Activated CD4-positive, alpha-beta T cell treated with anti-CD3 and anti-CD28 coated beads, Interleukin-2, amount 10 ng/mL, durations not matched to agents 24 days and 14 days (primary cell): ENCODE data around the gene DIPK1A. TPM values are rescaled to one million over a fixed set of nuclear protein-coding genes. Genes with fewer than 3 reads are reported as not detected.
"Not testable (repeated sequence)": the region's sequence is repeated elsewhere in the genome, so short reads cannot be mapped to it uniquely, and the experiment has no call there.

Experiments used
- DNase-seq: peaks from one replicate; pipeline ENCODE4 v3.0.0; 2022
- H3K27ac Mint-ChIP-seq: one replicate; pipeline ENCODE4 v1.8.0; 2022; ENCODE audit warnings: mild to moderate bottlenecking, mixed read lengths
- H3K27me3 Mint-ChIP-seq: one replicate; pipeline ENCODE4 v1.8.0; 2022; ENCODE audit warnings: mixed read lengths
- H3K36me3 Mint-ChIP-seq: one replicate; pipeline ENCODE4 v1.8.0; 2022; ENCODE audit warnings: low read depth, mild to moderate bottlenecking, mixed read lengths
- H3K4me1 Mint-ChIP-seq: one replicate; pipeline ENCODE4 v1.8.0; 2021; ENCODE audit warnings: mixed read lengths
- H3K4me3 Mint-ChIP-seq: one replicate; pipeline ENCODE4 v1.8.0; 2022; ENCODE audit warnings: mild to moderate bottlenecking, moderate library complexity, mixed read lengths
- H3K9me3 Mint-ChIP-seq: one replicate; pipeline ENCODE4 v1.8.0; 2021; ENCODE audit warnings: mixed read lengths
- intact Hi-C: fragments of 100-400 bp; cut with micrococcal nuclease; formaldehyde crosslinking; loops from one replicate; pipeline ENCODE4 v1.15.1; 2023
- total RNA-seq: library from RNA; stranded (reverse); gene quantifications from 2 replicates; pipeline ENCODE4 v1.2.3, GENCODE V29; 2022

Gene DIPK1A
- total RNA-seq, 1 donor from 2014 or later: 19.7 TPM

DNA sequence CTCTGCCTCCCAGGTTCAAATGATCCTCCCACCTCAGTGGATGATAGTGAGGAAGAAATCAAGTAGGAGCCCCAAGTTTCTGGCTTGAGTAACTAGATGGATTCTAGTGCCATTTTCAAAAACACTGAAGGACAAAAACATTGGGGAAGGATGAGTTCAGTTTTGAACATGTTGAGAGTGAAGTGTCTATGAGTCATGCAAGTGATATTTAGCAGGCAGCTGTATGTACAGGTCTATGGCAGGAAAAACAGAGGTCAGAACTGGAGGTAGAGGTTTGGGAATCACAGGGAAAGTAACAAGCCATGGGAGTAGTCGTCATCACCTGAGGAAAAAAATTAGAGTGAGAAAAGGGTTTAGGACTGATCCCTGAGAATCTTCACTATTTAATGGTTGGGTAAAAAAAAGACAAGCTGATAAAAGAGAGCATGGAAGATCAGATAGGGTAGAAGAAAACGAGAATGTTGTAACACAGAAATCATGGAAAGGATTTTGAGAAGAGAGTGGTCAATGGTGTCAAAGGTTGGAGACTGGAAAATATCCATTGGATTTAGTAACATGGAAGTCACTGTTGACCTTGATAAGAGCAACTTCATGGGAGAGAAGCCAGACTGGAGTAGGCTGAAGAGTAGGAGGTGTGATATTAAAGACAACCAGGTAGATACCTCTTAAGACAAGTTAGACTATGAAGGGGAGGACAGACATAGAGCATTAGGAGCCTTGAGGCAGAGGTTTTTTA, 53.1 kb downstream of the DIPK1A start:
- Mint-ChIP-seq H3K4me1 (peaks cover 38% of the 10 kb centered on the region), H3K27me3 (no peaks in the 10 kb centered on the region), H3K36me3 (peaks cover 41% of the 10 kb centered on the region), H3K9me3 (no peaks in the 10 kb centered on the region), H3K4me3 (no peak overlapping the region), H3K27ac (peak overlapping the region; percentile 7)
- no peak for DNase-seq
- intact Hi-C loops: loop anchor here (5.0 kb wide), 1 partner anchor 44 kb away; no protein-coding TSS in a partner anchor

DNA sequence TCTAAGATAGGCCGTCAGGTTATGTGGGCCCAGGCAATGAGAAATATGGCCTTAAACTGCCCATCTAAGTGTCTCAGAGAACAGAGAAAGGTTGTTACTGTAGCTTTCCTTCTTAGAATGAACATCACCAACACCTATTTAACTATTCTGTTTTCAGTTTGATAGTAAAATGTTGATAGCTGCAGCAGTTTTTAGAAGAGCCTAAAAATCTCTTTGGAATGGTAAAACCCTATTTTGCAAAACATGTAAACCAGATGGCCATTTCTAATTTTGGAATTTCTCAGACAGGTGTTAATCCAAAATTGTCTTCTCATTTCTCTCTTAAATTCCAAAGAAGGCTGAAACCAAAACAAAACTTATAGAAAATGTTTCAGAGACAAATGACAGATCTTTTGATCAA, 57.5 kb downstream of the DIPK1A start:
- Mint-ChIP-seq H3K4me3 (peak overlapping the region; percentile 60), H3K27ac (peak overlapping the region; percentile 59), H3K36me3 (peaks cover 58% of the 10 kb centered on the region), H3K4me1 (peaks cover 33% of the 10 kb centered on the region), H3K27me3 (no peaks in the 10 kb centered on the region), H3K9me3 (peaks cover 6% of the 10 kb centered on the region)
- intact Hi-C loops: no loop called here
- DNase-seq: no peak

DNA sequence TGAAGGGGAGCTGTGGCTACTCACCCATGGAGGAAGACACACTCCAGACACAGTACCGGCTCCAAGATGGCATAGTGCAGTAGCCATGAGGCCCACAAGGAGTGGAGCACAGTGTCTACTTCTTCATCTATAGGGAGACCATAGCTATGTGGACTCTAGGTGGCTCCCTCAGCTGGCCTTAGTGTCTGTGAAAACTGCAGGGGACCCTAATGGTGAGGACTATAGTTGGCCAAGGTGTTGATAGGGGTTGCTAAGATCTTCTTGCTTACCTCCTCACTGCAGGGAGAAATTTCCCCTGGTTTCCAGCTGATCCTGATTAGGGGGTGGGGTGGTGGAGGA, 58.9 kb downstream of the DIPK1A start:
- DNase-seq: no peak
- no peak overlapping the region for H3K27ac Mint-ChIP-seq
- H3K27me3 Mint-ChIP-seq: no peaks in the 10 kb centered on the region
- intact Hi-C loops: no loop called here
- peaks cover 24% of the 10 kb centered on the region for H3K4me1 Mint-ChIP-seq
- peaks cover 6% of the 10 kb centered on the region for H3K9me3 Mint-ChIP-seq
- H3K36me3 Mint-ChIP-seq: peaks cover 53% of the 10 kb centered on the region
- no peak overlapping the region for H3K4me3 Mint-ChIP-seq

DNA sequence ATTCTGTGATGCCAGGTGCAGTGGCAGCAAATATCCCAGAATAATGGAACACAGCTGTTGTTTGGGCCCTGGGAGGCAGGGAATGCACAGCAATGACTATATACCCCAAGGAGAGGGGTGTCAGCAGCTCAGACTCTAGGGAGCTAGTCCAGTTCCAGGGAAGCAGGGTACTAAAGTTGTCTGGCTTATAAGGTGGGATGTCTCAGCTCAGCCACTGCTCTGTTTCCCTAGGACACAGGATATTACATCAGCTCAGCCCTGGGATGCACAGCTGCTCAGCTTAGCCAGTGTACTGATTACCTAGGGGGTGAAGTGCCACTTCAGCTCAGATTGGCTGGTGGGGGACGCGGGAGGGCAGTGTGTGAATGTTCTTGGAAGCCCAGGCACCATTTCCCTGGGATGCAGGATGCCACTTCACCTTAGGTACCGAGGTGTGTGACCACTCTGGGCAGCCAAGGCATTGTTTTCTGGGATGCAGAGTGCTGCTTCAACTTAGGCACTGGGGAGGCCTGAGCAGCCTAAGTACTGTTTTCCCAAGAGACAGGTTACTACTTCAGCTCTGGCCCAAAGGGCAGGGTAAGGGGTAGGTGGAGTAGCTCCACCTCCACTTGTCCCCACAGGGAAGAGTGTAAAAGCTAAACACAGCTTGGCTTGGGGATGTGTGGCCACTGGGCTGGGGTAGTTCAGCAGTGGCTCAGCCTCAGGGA, 59.4 kb downstream of the DIPK1A start:
- peaks cover 6% of the 10 kb centered on the region for H3K9me3 Mint-ChIP-seq
- intact Hi-C loops: no loop called here

DNA sequence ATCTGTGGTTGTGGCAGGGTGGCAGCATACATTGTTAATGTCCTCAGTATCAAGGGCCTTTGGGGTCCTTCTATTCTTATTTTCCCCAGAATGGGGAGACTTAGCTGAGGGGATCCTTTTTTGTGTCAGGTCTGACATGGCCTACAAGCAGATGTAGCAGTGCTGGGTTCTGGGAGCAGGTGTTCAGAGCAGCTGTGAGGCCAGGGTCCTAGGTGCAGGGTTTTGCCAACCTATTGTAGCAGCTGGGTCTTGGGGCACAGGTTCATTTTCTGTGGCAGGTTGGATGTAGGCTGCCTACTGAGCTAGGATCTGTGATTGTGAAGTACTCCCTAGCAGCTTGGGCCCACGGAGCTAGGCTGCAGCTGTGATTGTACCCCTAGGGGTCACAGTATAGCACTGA, 60.1 kb downstream of the DIPK1A start:
- peaks cover 50% of the 10 kb centered on the region for H3K36me3 Mint-ChIP-seq
- intact Hi-C loops: no loop called here
- peaks cover 24% of the 10 kb centered on the region for H3K4me1 Mint-ChIP-seq
- H3K27ac Mint-ChIP-seq: no peak overlapping the region
- H3K27me3 Mint-ChIP-seq: no peaks in the 10 kb centered on the region
- no peak overlapping the region for H3K4me3 Mint-ChIP-seq
- DNase-seq: no peak
- H3K9me3 Mint-ChIP-seq: peaks cover 6% of the 10 kb centered on the region

More for the DNA sequence above, 59.4 kb downstream of the DIPK1A start:
- Mint-ChIP-seq H3K27ac (no peak overlapping the region), H3K36me3 (peaks cover 53% of the 10 kb centered on the region), H3K27me3 (no peaks in the 10 kb centered on the region), H3K4me1 (peaks cover 24% of the 10 kb centered on the region), H3K4me3 (no peak overlapping the region)
- DNase-seq: no peak

DNA sequence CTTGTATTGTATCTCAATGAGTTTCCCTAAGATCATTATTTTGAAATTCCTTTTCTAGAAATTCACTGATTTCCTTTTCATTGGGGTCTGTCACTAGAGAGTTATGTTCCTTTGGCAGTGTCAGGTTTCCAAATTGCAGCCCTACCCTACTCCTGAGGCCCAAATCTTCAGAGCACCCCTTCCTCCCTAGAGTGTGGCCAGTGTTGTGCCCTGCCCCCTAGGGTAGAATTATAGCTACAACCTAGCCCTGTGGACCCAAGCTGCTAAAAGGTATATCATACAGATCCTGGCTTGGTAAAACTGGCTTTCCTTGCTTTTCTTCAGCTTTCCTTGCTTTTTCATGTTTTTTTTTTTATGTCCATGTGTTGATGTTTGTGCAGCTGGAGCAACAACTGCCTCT, 60.7 kb downstream of the DIPK1A start:
- intact Hi-C loops: no loop called here
- H3K27me3 Mint-ChIP-seq: no peaks in the 10 kb centered on the region
- H3K4me3 Mint-ChIP-seq: no peak overlapping the region
- no peak for DNase-seq
- peak overlapping the region; percentile 13 for H3K27ac Mint-ChIP-seq
- peaks cover 23% of the 10 kb centered on the region for H3K4me1 Mint-ChIP-seq
- peaks cover 6% of the 10 kb centered on the region for H3K9me3 Mint-ChIP-seq
- H3K36me3 Mint-ChIP-seq: peaks cover 45% of the 10 kb centered on the region

DNA sequence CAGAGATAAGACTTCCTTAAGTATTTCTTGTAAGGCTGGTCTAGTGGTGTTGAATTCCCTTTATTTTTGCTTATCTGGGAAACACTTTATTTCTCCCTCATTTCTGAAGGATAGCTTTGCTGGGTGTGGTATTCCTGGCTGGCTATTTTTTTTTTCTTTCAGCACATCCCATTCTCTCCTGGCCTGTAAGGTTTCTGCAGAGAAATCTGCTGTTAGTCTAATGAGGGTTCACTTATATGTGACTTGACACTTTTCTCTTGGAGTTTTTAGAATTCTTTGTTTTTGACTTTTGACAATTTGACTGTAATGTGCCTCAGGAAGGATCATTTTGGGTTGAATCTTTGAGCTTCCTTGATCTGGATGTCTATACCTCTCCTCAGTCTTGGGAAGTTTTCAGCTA, 61.5 kb downstream of the DIPK1A start:
- no peak for DNase-seq
- H3K4me1 Mint-ChIP-seq: peaks cover 15% of the 10 kb centered on the region
- H3K27ac Mint-ChIP-seq: no peak overlapping the region
- no peaks in the 10 kb centered on the region for H3K27me3 Mint-ChIP-seq
- intact Hi-C loops: no loop called here
- no peak overlapping the region for H3K4me3 Mint-ChIP-seq
- peaks cover 38% of the 10 kb centered on the region for H3K36me3 Mint-ChIP-seq
- peaks cover 6% of the 10 kb centered on the region for H3K9me3 Mint-ChIP-seq

DNA sequence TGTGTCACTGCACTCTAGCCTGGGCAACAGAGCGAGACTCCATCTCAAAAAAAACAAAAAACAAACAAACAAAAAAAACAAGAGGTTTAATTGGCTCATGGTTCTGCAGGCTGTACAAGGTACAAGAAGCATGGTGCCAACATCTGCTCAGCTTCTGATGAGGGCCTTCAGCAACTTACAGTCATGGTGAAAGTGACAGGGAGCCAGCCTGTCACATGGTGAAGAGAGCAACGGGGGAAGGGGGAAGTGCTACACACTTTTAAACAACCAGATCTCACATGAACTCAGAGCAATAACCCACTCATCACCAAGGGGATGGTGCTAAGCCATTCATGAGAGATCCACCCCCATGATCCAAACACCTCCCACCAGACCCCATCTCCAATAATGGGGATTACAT, 63.2 kb downstream of the DIPK1A start:
- H3K27me3 Mint-ChIP-seq, H3K27ac Mint-ChIP-seq, H3K4me1 Mint-ChIP-seq: not testable (repeated sequence)

DNA sequence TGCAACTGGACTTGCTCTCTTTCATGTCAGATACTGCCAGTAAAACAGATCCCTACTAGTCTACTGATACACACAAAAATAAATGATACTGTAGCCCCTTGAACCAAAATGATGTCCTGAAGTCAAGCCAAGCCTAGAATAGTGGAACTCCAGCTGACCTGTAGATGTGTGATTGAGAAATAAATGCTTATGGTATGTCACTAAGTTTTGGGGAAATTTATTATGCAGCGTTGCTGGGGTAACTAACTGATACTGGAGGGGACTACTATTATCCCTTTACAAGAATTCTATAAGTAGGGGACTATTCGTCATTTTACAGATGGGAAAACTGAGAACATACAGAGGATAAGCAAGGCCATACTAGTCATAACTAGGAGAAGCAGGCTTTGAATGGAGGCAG, 73.8 kb downstream of the DIPK1A start:
- intact Hi-C loops: loop anchor here (5.0 kb wide), 2 partner anchors 40 to 55 kb away; no protein-coding TSS in a partner anchor
- peaks cover 4% of the 10 kb centered on the region for H3K9me3 Mint-ChIP-seq
- H3K4me1 Mint-ChIP-seq: peaks cover 12% of the 10 kb centered on the region
- DNase-seq: no peak
- H3K27me3 Mint-ChIP-seq: no peaks in the 10 kb centered on the region
- H3K27ac Mint-ChIP-seq: no peak overlapping the region
- peaks cover 6% of the 10 kb centered on the region for H3K36me3 Mint-ChIP-seq
- H3K4me3 Mint-ChIP-seq: no peak overlapping the region

More for the DNA sequence above, 63.2 kb downstream of the DIPK1A start:
- peaks cover 35% of the 10 kb centered on the region for H3K36me3 Mint-ChIP-seq
- intact Hi-C loops, DNase-seq, H3K4me3 Mint-ChIP-seq, H3K9me3 Mint-ChIP-seq: not testable (repeated sequence)

DNA sequence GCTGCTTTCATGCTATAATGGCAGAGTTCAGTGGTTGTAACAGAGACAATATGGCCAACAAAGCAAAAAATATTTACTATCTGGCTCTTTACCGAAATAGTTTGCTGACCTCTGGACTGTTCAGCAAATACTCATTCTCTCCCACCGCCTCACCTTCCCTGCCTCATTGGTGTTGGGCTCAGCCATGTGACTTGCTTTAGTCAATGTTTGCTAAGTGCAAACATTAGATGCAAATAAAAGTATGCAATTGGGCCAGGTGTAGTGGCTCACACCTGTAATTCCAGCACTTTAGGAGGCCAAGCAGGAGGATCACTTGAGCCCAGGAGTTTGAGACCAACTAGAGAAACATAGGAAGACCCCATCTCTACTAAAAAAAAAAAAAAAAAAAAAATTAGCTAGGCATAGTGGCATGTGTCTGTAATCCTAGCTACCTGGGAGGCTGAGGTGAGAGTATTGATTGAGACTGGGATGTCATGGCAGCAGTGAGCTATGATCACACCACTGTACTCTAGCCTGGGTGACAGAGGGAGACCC, 74.3 kb downstream of the DIPK1A start:
- Mint-ChIP-seq H3K9me3 (peaks cover 4% of the 10 kb centered on the region), H3K27me3 (no peaks in the 10 kb centered on the region), H3K4me3 (no peak overlapping the region), H3K4me1 (peaks cover 13% of the 10 kb centered on the region), H3K36me3 (peaks cover 8% of the 10 kb centered on the region), H3K27ac (no peak overlapping the region)
- no peak for DNase-seq
- intact Hi-C loops: loop anchor here (5.0 kb wide), 2 partner anchors 40 to 55 kb away; no protein-coding TSS in a partner anchor

DNA sequence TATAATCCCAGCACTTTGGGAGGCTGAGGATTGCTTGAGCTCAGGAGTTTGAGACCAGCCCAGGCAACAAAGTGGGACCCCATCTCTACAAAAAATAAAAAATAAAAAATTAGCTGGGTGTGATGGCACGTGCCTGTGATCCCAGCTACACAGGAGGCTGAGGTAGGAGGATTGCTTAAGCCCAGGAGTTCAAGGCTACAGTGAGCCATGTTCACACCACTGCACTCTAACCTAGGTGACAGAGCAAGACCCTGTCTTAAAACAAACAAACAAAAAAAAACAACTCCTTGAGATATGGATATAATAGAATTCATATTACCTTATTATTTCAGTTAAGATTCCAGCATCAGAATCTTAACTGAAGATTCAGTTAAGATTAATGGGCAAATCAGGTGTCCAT, 77.1 kb downstream of the DIPK1A start:
- Mint-ChIP-seq H3K9me3 (peaks cover under 1% of the 10 kb centered on the region), H3K27me3 (no peaks in the 10 kb centered on the region), H3K27ac (no peak overlapping the region), H3K4me1 (peaks cover 18% of the 10 kb centered on the region), H3K36me3 (peaks cover 2% of the 10 kb centered on the region), H3K4me3 (no peak overlapping the region)
- DNase-seq: no peak
- intact Hi-C loops: no loop called here

DNA sequence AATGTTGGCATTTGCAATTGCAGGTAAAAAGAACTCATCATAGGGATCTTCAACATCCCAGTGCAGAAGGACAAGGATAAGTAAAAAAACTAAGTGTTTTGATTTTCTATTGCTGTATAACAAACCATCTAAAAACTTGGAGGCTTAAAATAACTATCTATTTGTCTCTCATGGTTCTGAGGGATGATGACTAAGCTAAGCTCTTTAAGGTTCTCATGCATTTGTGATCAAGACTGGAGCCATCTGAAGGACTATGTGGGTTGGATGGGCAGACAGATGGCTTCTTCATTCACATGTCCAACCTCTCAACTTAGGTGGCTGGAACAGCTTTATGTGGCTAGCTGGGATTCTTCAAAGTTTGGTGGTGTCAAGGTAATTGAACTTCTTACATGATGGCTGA, 78.0 kb downstream of the DIPK1A start:
- peaks cover 2% of the 10 kb centered on the region for H3K36me3 Mint-ChIP-seq
- no peak for DNase-seq
- peaks cover 18% of the 10 kb centered on the region for H3K4me1 Mint-ChIP-seq
- H3K4me3 Mint-ChIP-seq: no peak overlapping the region
- intact Hi-C loops: no loop called here
- peak overlapping the region; percentile 49 for H3K27ac Mint-ChIP-seq
- no peaks in the 10 kb centered on the region for H3K27me3 Mint-ChIP-seq
- no peaks in the 10 kb centered on the region for H3K9me3 Mint-ChIP-seq

DNA sequence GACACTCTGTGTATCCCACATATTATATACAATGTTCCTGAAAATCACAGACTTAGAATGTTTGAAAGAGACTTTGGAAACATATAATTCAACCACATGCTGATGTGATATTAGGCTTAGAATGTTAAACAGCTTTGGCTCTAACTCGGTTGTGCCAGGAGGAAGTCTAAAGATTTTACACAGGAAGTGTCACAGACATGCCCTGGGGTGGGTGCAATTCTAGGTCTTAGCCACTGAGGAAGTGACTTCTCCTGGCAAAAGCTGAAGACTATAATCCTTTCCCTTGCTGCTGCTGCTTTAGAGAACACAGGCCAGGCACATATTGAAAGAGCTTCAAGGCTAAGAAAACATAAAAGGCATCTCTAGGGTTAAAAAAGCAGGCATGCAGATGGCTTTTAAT, 78.4 kb downstream of the DIPK1A start:
- DNase-seq: peak; percentile 77
- intact Hi-C loops: no loop called here
- Mint-ChIP-seq H3K4me3 (peak overlapping the region; percentile 23), H3K27ac (peak overlapping the region; percentile 49), H3K9me3 (no peaks in the 10 kb centered on the region), H3K36me3 (peaks cover 3% of the 10 kb centered on the region), H3K27me3 (no peaks in the 10 kb centered on the region), H3K4me1 (peaks cover 21% of the 10 kb centered on the region)

DNA sequence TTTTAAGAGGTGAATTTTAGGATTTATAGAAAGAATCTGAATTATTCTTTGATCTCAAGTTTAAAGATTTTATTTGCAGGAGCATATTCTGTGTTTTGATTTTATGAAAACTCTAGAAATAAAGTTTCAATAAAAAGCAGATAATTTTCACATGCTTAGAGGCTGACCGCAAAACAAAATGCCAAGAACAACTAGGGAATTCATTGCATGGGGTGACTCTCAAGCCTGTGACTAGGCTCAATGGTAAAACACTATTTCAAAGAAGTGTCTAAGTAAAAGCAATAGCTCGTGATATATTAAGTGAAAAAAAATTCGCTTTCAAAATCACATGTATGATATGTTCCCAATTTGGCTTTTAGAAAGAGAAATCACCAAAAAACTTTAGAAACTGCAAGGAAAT, 79.9 kb downstream of the DIPK1A start:
- H3K4me1 Mint-ChIP-seq: peaks cover 29% of the 10 kb centered on the region
- no peak overlapping the region for H3K27ac Mint-ChIP-seq
- H3K4me3 Mint-ChIP-seq: no peak overlapping the region
- H3K27me3 Mint-ChIP-seq: no peaks in the 10 kb centered on the region
- no peak for DNase-seq
- peaks cover 5% of the 10 kb centered on the region for H3K36me3 Mint-ChIP-seq
- intact Hi-C loops: no loop called here
- no peaks in the 10 kb centered on the region for H3K9me3 Mint-ChIP-seq
